GM21825 (cell line): ENCODE results near the gene EIF3A.
"Not testable (repeated sequence)": the region's sequence is repeated elsewhere in the genome, so short reads cannot be mapped to it uniquely, and the experiment has no call there.

Experiments used
- ATAC-seq: cut with Tn5 transposase; IDR thresholded peaks from one replicate; pipeline ENCODE4 v1.9.1; 2021; ENCODE audit warnings: mild to moderate bottlenecking, moderate library complexity; ENCODE audit not compliant: unreplicated experiment

EIF3A gene

DNA sequence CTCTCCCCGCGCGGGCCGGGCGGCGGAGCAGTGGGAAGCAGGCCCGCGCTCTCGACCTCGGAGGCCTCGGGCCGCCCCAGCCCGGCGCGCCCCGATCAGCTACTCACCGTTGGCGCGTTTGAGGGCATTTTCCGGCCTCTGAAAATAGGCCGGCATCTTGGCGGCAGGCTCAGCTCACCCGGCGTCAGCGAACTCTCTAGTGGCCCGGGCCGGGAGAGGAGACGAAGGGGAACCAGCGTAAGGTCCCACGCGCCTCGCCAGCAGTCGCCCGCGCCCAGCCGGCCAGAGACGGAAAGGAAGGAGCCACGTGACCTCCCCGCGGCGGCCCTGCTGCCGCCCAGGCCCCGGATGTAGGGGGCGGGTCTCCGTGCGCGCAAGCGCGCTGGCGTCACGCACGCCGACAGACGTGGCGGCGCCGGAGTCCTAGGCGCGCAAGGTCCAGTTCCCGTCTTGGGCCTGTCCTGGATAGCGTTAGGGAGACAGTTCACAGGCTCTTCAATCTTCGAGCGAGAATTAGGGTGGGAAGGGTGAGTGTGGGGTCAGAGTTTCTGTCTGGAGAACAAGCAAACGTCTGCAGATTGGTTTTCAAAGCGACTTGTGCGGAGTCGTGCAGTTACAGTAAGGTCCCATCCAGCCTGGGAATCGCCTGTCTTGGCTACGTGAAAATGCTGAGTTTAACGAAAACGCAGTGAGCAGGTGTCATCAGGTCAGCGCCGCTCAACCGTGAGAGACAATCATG, at the start of gene EIF3A:
Gene EIF3A, minus strand, starts transcription at position 297 of the 739 bp plus-strand sequence. Its CDS starts 141 bp downstream, at position 156.
- ATAC-seq, result peak; percentile 80

DNA sequence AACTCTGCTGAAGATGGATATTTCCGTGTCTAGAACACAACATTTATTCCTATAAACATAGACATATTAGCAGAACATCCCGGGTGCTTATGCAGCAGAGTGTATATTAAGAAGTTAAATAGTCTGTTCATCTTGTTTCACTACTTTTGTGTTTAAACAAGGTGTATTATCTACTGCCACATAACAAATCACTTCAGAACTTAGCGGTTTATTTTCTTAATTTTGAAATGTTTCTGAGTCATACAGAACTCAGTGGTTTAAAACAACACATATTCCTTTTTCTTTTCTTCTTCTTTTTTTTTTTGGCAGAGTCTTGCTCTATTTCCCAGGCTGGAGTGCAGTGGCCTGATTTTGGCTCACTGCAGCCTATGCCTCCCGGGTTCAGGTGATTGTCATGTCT, 49.1 kb upstream of the EIF3A start:
- ATAC-seq, result no peak

GRCh38 chr10:119125942-119126341, 45.3 kb upstream of the EIF3A start:
- ATAC-seq, result no peak

DNA sequence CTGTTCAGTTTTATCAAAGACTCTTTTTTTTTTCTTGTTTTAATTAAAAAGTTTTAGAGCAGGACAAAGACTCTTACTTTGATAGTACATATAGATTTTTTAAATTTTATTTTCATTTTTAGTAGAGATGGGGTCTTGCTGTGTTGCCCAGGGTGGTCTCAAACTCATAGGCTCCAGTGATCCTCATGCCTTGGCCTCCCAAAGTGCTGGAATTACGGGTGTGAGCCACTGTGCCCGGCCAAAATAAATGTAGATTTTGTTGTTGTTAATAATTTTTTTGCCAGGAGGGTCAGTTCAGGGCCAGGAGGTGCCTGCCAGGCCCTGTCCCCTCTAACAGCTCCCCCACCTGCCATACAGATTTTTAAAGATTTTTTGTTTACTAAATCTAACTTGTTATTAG, 40.3 kb upstream of the EIF3A start:
- no peak for ATAC-seq

GRCh38 chr10:119120413-119120867, 39.8 kb upstream of the EIF3A start:
- peak; percentile 91 for ATAC-seq

- no peak for ATAC-seq
Observed at GRCh38 chr10:119119400-119119799, 38.8 kb upstream of the EIF3A start.

GRCh38 chr10:119118231-119118630, 37.6 kb upstream of the EIF3A start:
- no peak for ATAC-seq

GRCh38 chr10:119116326-119116951, 35.8 kb upstream of the EIF3A start:
- no peak for ATAC-seq

DNA sequence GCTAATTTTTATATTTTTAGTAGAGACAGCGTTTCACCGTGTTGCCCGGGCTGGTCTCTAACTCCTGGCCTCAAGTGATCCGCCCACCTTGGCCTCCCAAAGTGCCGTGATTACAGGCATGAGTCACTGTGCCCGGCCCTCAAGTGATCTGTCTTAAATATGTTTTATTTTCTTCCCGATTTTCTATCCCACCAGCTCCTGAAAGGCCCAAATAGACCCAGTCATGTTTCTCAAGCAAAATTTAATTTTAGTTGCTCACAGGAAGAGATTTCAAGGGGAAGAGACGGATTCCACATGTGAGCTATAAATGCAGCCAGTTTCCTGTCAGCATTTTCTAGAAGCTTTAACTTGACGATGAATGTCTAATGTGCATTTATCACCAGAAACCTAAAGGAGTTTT, 35.3 kb upstream of the EIF3A start:
- no peak for ATAC-seq

DNA sequence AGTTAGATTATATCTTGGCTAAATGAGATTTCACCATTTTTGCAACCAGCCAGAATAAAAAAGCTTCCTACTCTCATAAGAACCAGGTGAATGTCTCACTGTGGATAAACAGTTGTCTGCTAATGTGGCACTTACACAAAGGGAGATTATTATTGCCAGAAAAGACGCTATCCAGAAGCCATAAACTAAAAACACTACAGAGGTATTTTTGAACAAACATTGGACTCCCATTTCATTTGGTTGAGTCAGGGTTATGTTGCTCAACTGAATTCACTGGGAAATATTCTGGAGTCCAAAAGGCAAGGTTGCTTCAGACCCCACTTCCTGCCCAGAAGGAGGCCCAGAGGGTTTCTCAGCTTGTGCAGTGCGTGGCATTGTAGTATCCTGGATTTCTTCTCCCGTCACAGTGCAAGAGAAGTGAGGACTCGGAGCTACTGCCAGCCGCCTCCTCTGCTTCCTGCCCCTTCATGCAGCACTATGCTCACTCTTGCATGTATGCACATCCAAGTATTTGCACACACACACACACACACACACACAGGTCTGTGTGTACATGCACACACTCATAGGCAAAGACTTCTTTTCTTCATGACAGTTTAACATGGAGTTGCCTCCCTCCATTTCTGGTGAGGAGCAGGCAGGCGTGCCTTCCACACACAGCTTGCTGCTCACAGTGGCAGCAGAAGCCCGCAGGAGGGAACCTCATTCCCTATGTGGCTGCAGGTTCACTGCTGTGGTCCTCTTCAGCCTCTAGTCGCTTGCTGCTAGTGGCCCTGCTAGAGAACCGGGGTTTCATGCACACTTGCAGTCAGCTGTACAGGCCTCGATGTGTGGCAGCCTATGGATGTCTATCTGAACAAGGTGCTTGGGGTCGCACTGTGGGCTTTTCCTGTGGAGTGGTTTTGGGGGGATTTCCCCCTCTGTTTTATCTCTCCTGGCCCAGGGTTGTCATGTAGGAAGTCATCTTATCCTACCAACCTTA, 33.4 kb upstream of the EIF3A start:
- ATAC-seq, result no peak

DNA sequence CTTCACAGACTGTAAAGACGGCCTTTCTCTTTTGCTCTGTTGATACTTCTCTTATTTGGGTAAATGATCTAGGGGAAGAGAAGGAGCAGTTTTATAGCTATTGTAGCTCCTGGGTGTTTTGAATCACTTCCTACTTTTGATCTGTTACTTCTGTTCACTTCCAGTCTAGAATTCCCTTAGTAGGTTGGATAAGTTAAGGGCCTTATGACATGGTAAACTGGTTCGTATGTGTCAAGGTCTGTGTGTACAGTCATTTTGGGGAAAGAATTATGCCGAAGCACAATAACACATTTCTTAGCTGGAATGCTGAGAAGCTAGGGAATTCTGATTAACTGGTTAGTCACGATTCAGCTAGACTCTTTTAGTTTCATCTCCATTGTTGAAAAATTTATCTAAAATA, 31.4 kb upstream of the EIF3A start:
- ATAC-seq, result no peak

- not testable (repeated sequence) for ATAC-seq
Observed at GRCh38 chr10:119107771-119108170, 27.2 kb upstream of the EIF3A start.

GRCh38 chr10:119107106-119107505, 26.5 kb upstream of the EIF3A start:
- ATAC-seq, result not testable (repeated sequence)

GRCh38 chr10:119105899-119106298, 25.3 kb upstream of the EIF3A start:
- not testable (repeated sequence) for ATAC-seq

DNA sequence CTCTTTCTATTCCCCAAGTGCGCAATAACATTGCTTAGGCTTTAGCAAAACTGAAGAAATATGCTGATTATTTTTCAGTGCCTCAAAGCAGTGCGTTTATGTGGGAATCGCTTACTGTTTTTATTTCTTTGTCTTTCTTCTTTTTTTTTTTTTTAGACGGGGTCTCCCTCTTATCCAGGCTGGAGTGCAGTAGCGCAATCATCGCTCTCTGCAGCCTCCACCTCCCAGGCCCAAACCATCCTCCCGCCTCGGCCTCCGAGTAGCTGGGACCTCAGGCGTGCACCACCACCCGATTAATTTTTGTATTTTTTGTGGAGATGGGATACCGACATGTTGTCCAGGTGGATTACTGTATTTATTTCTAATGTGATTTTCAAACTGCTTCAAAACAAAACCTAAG, 24.5 kb upstream of the EIF3A start:
- ATAC-seq, result no peak

DNA sequence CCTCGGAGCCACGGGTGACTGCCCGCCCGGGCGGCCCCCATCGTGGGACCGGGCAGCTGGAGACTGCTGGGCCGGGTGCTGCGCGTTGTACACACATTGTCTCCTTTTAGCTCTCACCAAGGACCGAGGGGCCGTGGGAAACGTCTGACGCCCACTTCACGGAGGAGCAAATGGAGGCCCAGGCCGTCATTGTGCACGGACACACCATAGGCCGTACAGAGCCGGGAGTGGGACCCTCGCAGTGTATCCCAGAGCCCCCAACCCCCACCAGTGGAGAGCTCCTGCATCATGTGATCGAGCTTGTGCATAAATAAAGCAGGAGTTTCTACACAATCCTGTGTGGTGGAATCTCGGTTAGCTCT, 24.0 kb upstream of the EIF3A start:
- no peak for ATAC-seq

DNA sequence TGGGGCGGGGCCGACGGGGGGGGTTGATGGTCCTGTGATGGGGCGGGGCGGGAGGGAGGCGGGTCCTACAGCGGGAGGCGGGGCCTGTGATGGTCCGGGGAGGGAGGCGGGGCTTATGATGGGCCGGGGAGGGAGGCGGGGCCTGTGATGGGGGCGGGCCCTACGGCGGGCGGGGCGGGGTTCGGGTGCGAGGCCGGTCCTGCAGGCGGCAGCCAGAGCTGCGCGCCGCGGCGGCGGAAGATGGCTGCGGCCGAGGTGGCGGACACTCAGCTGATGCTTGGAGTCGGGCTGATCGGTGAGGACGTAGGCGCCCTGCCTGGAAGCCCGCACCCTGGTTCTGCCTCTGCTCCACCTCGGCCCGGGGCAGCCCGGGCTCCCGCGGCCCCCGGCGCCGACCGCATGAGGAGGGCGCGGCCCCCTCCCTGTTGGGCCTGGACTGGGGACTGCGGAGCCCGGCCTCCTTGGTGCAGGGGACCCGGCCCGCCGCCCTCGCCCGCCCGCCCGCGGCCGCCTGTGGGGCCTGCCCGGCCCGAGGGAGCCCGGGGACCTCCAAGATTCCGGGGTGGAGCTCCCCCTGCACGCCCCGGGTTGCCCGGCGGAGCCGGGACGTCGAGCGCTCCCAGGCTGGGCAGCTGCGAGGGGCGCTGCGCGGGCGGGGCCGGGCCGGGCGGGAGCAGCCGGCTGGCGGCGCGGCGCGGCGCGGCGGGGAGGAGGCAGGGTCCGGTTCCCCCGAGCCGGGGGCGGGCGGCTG, 23.5 kb upstream of the EIF3A start, which contains the start of gene DENND10:
Gene DENND10, plus strand, starts transcription at position 211 of the 751 bp plus-strand sequence. Its CDS starts 30 bp downstream, at position 241.
- peak; percentile 85 for ATAC-seq

- no peak for ATAC-seq
Observed at GRCh38 chr10:119103241-119103902, 22.8 kb upstream of the EIF3A start.

- ATAC-seq, result no peak
Observed at GRCh38 chr10:119101366-119102098, 20.9 kb upstream of the EIF3A start.
